IMR-90 (cell line): Measurements from ENCODE around the gene ACAD11. TPM values are rescaled to one million over a fixed set of nuclear protein-coding genes. Genes with fewer than 3 reads are reported as not detected.

Source experiments
- ATAC-seq: fragments of 200-7000 bp; cut with Tn5 transposase; 2 replicates; pipeline ENCODE4 v1.9.1; 2020; ENCODE audit warnings: low read depth, mild to moderate bottlenecking, moderate library complexity
- BruUV-seq: library from RNA; stranded (reverse); fragments of 400-500 nt; replicated peaks from 2 replicates; lab custom pipeline; 2021; lab: Mats Ljungman, UMichigan
- CTCF ChIA-PET: fragments of 300-600 bp; formaldehyde crosslinking; extraction: SDS; loops from one replicate; lab custom pipeline; 2021; ENCODE audit warnings: antibody characterized with exemption; lab: Yijun Ruan, JAX
- POLR2A ChIA-PET: fragments of 300-600 bp; sonication (Branson Sonifier 250); formaldehyde crosslinking; loops from one replicate; lab custom pipeline; 2022; ENCODE audit warnings: antibody characterized with exemption; ENCODE audit not compliant: unreplicated experiment; lab: Charles Lee
- DNase-seq: peaks from one replicate; pipeline ENCODE4 v3.0.0; 2013
- H2AFZ ChIP-seq: replicated peaks from 2 replicates; pipeline ENCODE3; 2013; ENCODE audit warnings: low read length, mild to moderate bottlenecking; ENCODE audit not compliant: poor library complexity
- H2AK5ac ChIP-seq: 2 replicates; pipeline ENCODE4 v1.6.1; 2013; ENCODE audit warnings: low read depth, low read length, inconsistent platforms
- H2AK9ac ChIP-seq: replicated peaks from 2 replicates; pipeline ENCODE3; 2013; ENCODE audit warnings: mild to moderate bottlenecking, low read depth, low read length, moderate library complexity; ENCODE audit not compliant: poor library complexity
- H2BK120ac ChIP-seq: 2 replicates; pipeline ENCODE4 v1.6.1; 2013; ENCODE audit warnings: low read depth, low read length, inconsistent platforms
- H2BK15ac ChIP-seq: 3 replicates; pipeline ENCODE4 v1.6.1; 2013; ENCODE audit warnings: low read depth, low read length, inconsistent platforms
- H2BK20ac ChIP-seq: 2 replicates; pipeline ENCODE4 v1.6.1; 2013; ENCODE audit warnings: low read depth, mild to moderate bottlenecking, inconsistent platforms, low read length, moderate library complexity
- H2BK5ac ChIP-seq: 2 replicates; pipeline ENCODE4 v1.6.1; 2013; ENCODE audit warnings: mild to moderate bottlenecking, low read depth, low read length, inconsistent platforms; ENCODE audit not compliant: poor library complexity, severe bottlenecking
- H3K14ac ChIP-seq: replicated peaks from 2 replicates; pipeline ENCODE4 v1.6.1; 2013; ENCODE audit warnings: low read depth, low read length, inconsistent platforms
- H3K18ac ChIP-seq: 2 replicates; pipeline ENCODE4 v1.6.1; 2013; ENCODE audit warnings: low read depth, low read length, control low read depth
- H3K23ac ChIP-seq: 2 replicates; pipeline ENCODE4 v1.6.1; 2013; ENCODE audit warnings: low read depth, low read length, inconsistent platforms
- H3K27ac ChIP-seq: 2 replicates; pipeline ENCODE4 v1.5.1; 2013; ENCODE audit warnings: mild to moderate bottlenecking, control low read depth, low read length; ENCODE audit not compliant: insufficient read depth
- H3K27me3 ChIP-seq: 2 replicates; pipeline ENCODE4 v1.6.1; 2013; ENCODE audit warnings: low read length; ENCODE audit not compliant: control insufficient read depth, insufficient read depth
- H3K36me3 ChIP-seq: 2 replicates; pipeline ENCODE4 v1.6.1; 2013; ENCODE audit warnings: low read length, mixed read lengths; ENCODE audit not compliant: control insufficient read depth, insufficient read depth
- H3K4ac ChIP-seq: 2 replicates; pipeline ENCODE4 v1.6.1; 2013; ENCODE audit warnings: low read depth, low read length, inconsistent platforms
- H3K4me1 ChIP-seq: 2 replicates; pipeline ENCODE4 v1.6.1; 2013; ENCODE audit warnings: low read length, mixed read lengths; ENCODE audit not compliant: control insufficient read depth, insufficient read depth
- H3K4me2 ChIP-seq: 2 replicates; pipeline ENCODE4 v1.6.1; 2013; ENCODE audit warnings: low read depth, mild to moderate bottlenecking, control low read depth, low read length, moderate library complexity
- H3K4me3 ChIP-seq: 2 replicates; pipeline ENCODE4 v1.5.1; 2013; ENCODE audit warnings: low read depth, mild to moderate bottlenecking, control low read depth, low read length, moderate library complexity; ENCODE audit not compliant: insufficient read depth
- H3K56ac ChIP-seq: 2 replicates; pipeline ENCODE4 v1.6.1; 2013; ENCODE audit warnings: low read length, inconsistent platforms; ENCODE audit not compliant: insufficient read depth; ENCODE audit errors: extremely low read depth
- H3K79me1 ChIP-seq, 2 experiments: 2 replicates each; pipeline ENCODE4 v1.6.1; 2013; ENCODE audit warnings: low read length in 2 of 2, inconsistent platforms in 1 of 2, low read depth in 1 of 2
- H3K9ac ChIP-seq: 2 replicates; pipeline ENCODE4 v1.6.1; 2013; ENCODE audit warnings: low read depth, low read length, control low read depth
- H3K9me1 ChIP-seq: 2 replicates; pipeline ENCODE4 v1.6.1; 2013; ENCODE audit warnings: low read length, inconsistent platforms; ENCODE audit not compliant: insufficient read depth
- H3K9me3 ChIP-seq: 2 replicates; pipeline ENCODE4 v1.6.1; 2013; ENCODE audit warnings: low read length; ENCODE audit not compliant: control insufficient read depth, insufficient read depth
- H4K20me1 ChIP-seq: 2 replicates; pipeline ENCODE4 v1.6.1; 2013; ENCODE audit warnings: low read length, inconsistent platforms; ENCODE audit not compliant: insufficient read depth
- H4K5ac ChIP-seq: 2 replicates; pipeline ENCODE4 v1.6.1; 2013; ENCODE audit warnings: mild to moderate bottlenecking, low read depth, low read length, control low read depth
- H4K8ac ChIP-seq, 2 experiments: 2 replicates each; pipeline ENCODE4 v1.6.1; 2013; ENCODE audit warnings: low read depth in 2 of 2, low read length in 2 of 2, control low read depth in 1 of 2, inconsistent platforms in 1 of 2
- H4K91ac ChIP-seq: 2 replicates; pipeline ENCODE4 v1.6.1; 2013; ENCODE audit warnings: low read depth, low read length, inconsistent platforms; ENCODE audit not compliant: insufficient read depth
- BHLHE40 ChIP-seq: fragments of 150-350 bp; IDR thresholded peaks from 2 replicates; pipeline ENCODE4 v1.6.1; 2016; ENCODE audit warnings: mild to moderate bottlenecking, low read depth, low read length
- CEBPB ChIP-seq: IDR thresholded peaks from 2 replicates; pipeline ENCODE4 v1.6.1; 2012; ENCODE audit warnings: low read depth, low read length, improper control_type of control experiment
- CHD1 ChIP-seq: IDR thresholded peaks from 2 replicates; pipeline ENCODE4 v1.6.1; 2012; ENCODE audit warnings: low read depth, low read length, improper control_type of control experiment
- CTCF ChIP-seq: conservative IDR thresholded peaks from 2 replicates; pipeline ENCODE4 v1.5.1; 2012; ENCODE audit warnings: mild to moderate bottlenecking, low read depth, low read length, improper control_type of control experiment
- FOS ChIP-seq: fragments of 150-350 bp; IDR thresholded peaks from 2 replicates; pipeline ENCODE4 v1.6.1; 2016; ENCODE audit warnings: low read depth, low read length
- MAFK ChIP-seq: IDR thresholded peaks from 2 replicates; pipeline ENCODE4 v1.6.1; 2012; ENCODE audit warnings: low read depth, low read length, improper control_type of control experiment
- MAZ ChIP-seq: IDR thresholded peaks from 2 replicates; pipeline ENCODE4 v1.6.1; 2012; ENCODE audit warnings: low read depth, mild to moderate bottlenecking, low read length, improper control_type of control experiment, moderate library complexity, borderline replicate concordance
- MXI1 ChIP-seq: IDR thresholded peaks from 2 replicates; pipeline ENCODE4 v1.6.1; 2012; ENCODE audit warnings: low read depth, mild to moderate bottlenecking, low read length, moderate library complexity, borderline replicate concordance
- NFE2L2 ChIP-seq: fragments of 150-350 bp; IDR thresholded peaks from 2 replicates; pipeline ENCODE4 v1.6.1; 2016; ENCODE audit warnings: low read depth, mild to moderate bottlenecking, low read length
- POLR2A ChIP-seq: IDR thresholded peaks from 2 replicates; pipeline ENCODE4 v1.6.1; 2012; ENCODE audit warnings: mild to moderate bottlenecking, low read depth, low read length
- RAD21 ChIP-seq: IDR thresholded peaks from 2 replicates; pipeline ENCODE4 v1.6.1; 2012; ENCODE audit warnings: low read length, improper control_type of control experiment
- RCOR1 ChIP-seq: IDR thresholded peaks from 2 replicates; pipeline ENCODE4 v1.6.1; 2012; ENCODE audit warnings: mild to moderate bottlenecking, low read length, improper control_type of control experiment; ENCODE audit not compliant: insufficient replicate concordance
- RFX5 ChIP-seq: IDR thresholded peaks from 2 replicates; pipeline ENCODE4 v1.8.0; 2012; ENCODE audit warnings: low read depth, mild to moderate bottlenecking, low read length, moderate library complexity
- SMC3 ChIP-seq: fragments of 150-350 bp; IDR thresholded peaks from 2 replicates; pipeline ENCODE4 v1.6.1; 2016; ENCODE audit warnings: low read depth, mild to moderate bottlenecking, antibody characterized with exemption, low read length, moderate library complexity
- WGBS, 2 experiments: methylation state at CpG; one replicate each; pipeline versions ENCODE4 v1.1.5 to v1.1.7; 2013; ENCODE audit warnings: missing lambda C conversion rate in 2 of 2; ENCODE audit not compliant: insufficient read length in 1 of 2; ENCODE audit errors: extremely low coverage in 2 of 2; 5-methylcytosine and 5-hydroxymethylcytosine counted together
- dilution Hi-C: fragments of 300-500 bp; cut with HindIII; formaldehyde crosslinking; loops from one replicate; pipeline ENCODE4 v1.14.3; 2018; ENCODE audit warnings: low sequenced_read_pairs; ENCODE audit not compliant: unreplicated experiment
- in situ Hi-C: fragments of 300-500 bp; cut with MboI; formaldehyde crosslinking; loops from 3 replicates; pipeline ENCODE4 v1.14.3; 2019; ENCODE audit warnings: low sequenced_read_pairs, inconsistent platforms, mixed read lengths
- intact Hi-C: fragments of 100-400 bp; cut with micrococcal nuclease; formaldehyde crosslinking; loops from 2 replicates; pipeline ENCODE4 v1.10.0; 2022
- polyA plus RNA-seq, 3 experiments: library from polyadenylated mRNA; depleted of rRNA; stranded (reverse); fragments of >200 nt; gene quantifications; 2 replicates each; pipeline ENCODE4 v1.2.3, GENCODE V29; 2012; ENCODE audit warnings: low replicate concordance in 1 of 3
- total RNA-seq: library from RNA; depleted of rRNA; stranded (reverse); fragments of >200 nt; gene quantifications from 2 replicates; pipeline ENCODE4 v1.2.3, GENCODE V29; 2012
- TF ChIP-seq, protein P1 (sequence below): fragments of 150-350 bp; IDR thresholded peaks from 2 replicates; pipeline ENCODE4 v1.6.1; 2016; ENCODE audit warnings: low read depth, mild to moderate bottlenecking, low read length, moderate library complexity, borderline replicate concordance

Gene ACAD11
- total and polyA plus RNA-seq, 2 of the 4 experiments (the other 2 are of a cell fraction): 16.0 to 18.8 TPM

DNA sequence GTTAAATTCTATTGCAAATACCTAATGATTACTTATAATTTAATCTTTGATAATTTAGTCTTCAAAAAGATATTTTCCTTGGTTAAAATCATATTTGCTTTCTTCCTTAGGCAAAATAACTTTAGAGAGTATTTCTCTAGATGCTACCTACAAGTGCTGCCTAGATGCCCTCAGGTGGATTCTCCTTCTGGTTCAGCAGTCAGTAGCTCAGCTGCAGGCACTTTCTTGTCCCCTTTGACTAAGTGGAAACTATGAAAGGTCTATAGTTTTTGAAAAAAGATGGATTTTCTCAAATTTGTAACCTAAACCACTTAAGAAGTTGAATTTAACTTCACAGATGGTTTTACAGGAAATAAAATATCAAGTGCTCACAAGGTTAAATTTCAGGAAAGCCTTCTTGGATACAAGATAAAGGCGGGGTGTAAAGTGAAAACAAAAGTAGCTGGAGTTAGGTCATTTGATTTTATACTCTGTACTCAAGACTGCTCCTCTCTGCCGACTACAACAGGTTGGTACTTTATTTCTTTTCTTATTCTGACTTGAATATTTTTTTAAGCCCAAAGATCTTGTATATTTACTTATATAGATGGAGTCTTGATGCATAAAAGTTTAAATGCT lies 62.7 kb downstream of the ACAD11 start, which contains the start of gene ACKR4:
TSS of gene ACKR4 (plus strand) at position 455 of the 618 bp plus-strand sequence. CDS start 3,128 bp downstream, outside the sequence.
- Histone ChIP-seq H4K91ac (peak within 1 kb of the TSS; percentile 66), H3K27ac (no peak within 1 kb of the TSS), H4K8ac (no peak within 1 kb of the TSS), H2AK5ac (peak within 1 kb of the TSS; percentile 43), H3K14ac (0 out of 2 replicates have a peak within 1 kb of the TSS, but pooled peaks have one; percentile 63), H3K9ac (no peak within 1 kb of the TSS), H3K23ac (no peak within 1 kb of the TSS), H3K18ac (peak within 1 kb of the TSS; percentile 45; the same call in 1 of the 2 replicates), H3K4me1 (peaks cover 6% of the 10 kb centered on the region), H2BK5ac (peak within 1 kb of the TSS; percentile 60), H2BK20ac (peak within 1 kb of the TSS; percentile 63; the same call in 1 of the 2 replicates), H3K56ac (no peak within 1 kb of the TSS), H3K36me3 (peaks cover 5% of the 10 kb centered on the region), H3K4me3 (no peak within 1 kb of the TSS), H4K5ac (peak within 1 kb of the TSS; percentile 54; the same call in 1 of the 2 replicates), H3K4ac (peak within 1 kb of the TSS; percentile 49), H3K27me3 (no peaks in the 10 kb centered on the region), H3K4me2 (peak within 1 kb of the TSS; percentile 15; the same call in 1 of the 2 replicates), H2BK15ac (peak within 1 kb of the TSS; percentile 56; the same call in 1 of the 3 replicates), H2BK120ac (peak within 1 kb of the TSS; percentile 27; the same call in 1 of the 2 replicates), H2AFZ (no peak within 1 kb of the TSS), H4K20me1 (no peaks in the 10 kb centered on the region), H3K9me3 (no peaks in the 10 kb centered on the region), H3K9me1 (peaks cover 8% of the 10 kb centered on the region), H3K79me1 (peaks cover 0 to 8% of the 10 kb centered on the region in 2 experiments; a peak in 1 of 4 replicates), H2AK9ac (no peak within 1 kb of the TSS)
- TF ChIP-seq SMC3 (no peak), POLR2A (no peak), CHD1 (no peak), BHLHE40 (no peak), MXI1 (no peak), FOS (no peak), RAD21 (no peak), MAFK (no peak), CEBPB (no peak), RFX5 (no peak), CTCF (no peak), NFE2L2 (no peak), MAZ (no peak), RCOR1 (no peak)
- TF ChIP-seq, protein P1, sequence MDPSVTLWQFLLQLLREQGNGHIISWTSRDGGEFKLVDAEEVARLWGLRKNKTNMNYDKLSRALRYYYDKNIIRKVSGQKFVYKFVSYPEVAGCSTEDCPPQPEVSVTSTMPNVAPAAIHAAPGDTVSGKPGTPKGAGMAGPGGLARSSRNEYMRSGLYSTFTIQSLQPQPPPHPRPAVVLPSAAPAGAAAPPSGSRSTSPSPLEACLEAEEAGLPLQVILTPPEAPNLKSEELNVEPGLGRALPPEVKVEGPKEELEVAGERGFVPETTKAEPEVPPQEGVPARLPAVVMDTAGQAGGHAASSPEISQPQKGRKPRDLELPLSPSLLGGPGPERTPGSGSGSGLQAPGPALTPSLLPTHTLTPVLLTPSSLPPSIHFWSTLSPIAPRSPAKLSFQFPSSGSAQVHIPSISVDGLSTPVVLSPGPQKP: no peak
- no CpG with 5 or more reads among the region's 2 CpGs for WGBS, 2 experiments
- intact Hi-C loops (no loop called here), in situ Hi-C loops (no loop called here), dilution Hi-C loops (no loop called here)
- CTCF ChIA-PET: interaction anchor here (0.6 kb wide), 2 partner anchors 72 to 1842 kb away, joined by 3 read pairs; no protein-coding TSS in a partner anchor
- POLR2A ChIA-PET: no interaction called here
- no peak for ATAC-seq
- no TSS peak for BruUV-seq
- DNase-seq: no peak
